IPS-11a (cell line): Measurements from ENCODE around the gene SCYGR5.
"Not testable (repeated sequence)": the region's sequence is repeated elsewhere in the genome, so short reads cannot be mapped to it uniquely, and the experiment has no call there.

Experiments used
- H3K4me3 ChIP-seq: one replicate; pipeline ENCODE4 v1.5.1; 2013; ENCODE audit warnings: low read depth, low read length, control low read depth

The SCYGR5 gene

DNA sequence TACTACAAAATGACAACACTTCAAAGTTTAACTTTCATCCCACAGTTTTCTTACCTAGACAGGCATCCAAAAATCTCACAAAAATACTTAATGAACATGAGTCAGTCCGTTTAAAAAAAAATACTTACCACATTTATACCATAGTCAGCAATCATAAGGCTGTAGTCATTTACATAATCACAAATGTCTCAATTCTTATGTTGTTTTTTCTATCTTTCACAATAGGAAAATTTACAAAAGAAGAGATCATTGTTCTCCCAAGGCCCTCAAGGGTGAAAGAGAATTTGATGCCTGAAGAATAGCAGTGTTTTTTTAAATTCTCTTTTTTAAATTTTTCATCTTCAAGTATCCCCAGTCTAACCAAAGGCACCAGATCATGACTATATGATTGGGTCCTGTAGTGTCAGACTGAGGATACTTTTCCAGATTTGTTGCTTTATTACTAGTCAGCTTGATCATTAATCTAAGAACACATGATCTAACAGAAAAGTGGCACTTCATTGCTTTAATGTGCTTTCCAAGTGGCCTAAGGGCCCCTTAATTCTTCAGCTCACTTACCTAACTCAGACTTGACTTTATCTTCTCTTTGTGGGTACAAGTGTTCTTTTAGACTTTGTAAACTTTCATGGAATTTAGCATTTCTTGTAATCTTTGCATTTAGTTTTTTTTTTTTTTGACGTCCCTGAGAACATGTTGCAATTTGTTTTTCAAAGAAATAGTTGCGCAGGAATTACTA lies 4.7 kb downstream of the SCYGR5 start:
- no peak overlapping the region for H3K4me3 ChIP-seq

DNA sequence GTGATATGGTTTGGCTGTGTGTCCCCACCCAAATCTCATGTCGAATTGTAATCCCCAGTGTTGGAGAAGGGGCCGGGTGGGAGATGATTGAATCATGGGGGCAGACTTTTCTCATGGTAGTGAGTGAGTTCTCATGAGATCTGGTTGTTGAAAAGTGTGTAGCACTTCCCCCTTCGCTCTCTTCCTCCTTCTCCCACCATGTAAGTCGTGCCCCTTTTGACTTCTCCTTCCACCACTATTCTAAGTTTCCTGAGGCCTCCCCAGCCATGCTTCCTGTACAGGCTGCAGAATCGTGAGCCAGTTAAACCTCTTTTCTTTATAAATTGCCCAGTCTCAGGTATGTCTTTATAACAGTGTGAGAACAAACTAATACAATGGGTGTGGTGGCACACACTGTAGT lies 7.0 kb downstream of the SCYGR5 start:
- H3K4me3 ChIP-seq, result not testable (repeated sequence)

DNA sequence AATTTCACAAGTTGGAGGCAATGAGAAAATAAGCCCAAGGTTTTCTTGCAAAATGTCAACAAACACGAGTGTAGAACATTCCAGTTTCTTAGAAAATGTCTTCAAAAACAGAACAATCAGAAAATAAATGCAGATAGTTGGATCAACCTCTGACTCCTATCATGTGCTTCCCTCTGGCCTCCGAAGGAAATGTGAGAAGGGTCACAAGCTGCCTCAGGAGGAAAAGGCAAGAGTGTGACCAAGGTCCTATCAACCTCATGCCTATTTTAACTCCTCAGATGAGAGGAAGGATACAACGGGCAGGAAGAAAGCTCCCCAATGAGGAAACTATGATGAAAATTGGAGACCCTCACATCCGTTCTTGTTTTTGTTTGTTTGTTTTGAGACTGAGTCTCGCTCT lies 7.9 kb downstream of the SCYGR5 start:
- no peak overlapping the region for H3K4me3 ChIP-seq

GRCh38 chr2:227677928-227678327 lies 11.3 kb downstream of the SCYGR5 start:
- no peak overlapping the region for H3K4me3 ChIP-seq

DNA sequence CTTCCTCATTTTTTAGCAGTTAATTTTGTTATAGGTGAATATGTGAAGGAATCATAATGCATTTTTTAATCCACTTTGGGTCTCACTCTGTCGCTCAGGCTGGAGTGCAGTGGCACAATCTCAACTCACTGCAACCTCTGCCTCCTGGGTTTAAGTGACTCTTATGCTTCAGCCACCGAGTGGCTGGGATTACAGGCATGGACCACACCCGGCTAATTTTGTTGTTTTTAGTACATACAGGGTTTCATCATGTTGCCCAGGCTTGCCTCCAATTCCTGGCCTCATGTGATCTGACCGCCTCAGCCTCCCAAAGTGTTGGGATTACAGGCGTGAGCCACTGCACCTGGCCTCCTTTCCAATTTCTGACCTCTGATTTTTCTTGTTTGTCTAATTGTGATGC lies 17.7 kb downstream of the SCYGR5 start:
- no peak overlapping the region for H3K4me3 ChIP-seq

DNA sequence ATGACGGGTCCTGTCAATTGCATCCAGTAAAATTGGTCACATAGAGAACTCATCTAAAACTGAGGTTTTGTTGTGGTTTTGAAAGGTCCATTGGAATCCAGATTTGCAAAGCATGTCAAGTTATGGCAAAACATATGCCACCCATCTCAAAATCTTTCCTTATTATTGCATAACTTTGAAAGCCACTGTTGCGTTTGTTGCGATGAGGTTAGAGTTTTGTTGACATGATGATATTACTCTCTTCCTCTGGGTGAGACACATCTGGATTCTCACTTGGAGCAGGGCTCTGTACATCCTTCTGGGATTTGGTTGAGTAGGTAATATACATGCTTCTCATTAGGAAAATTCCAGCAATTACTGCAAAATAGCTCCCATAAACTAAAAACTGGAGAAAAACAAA lies 20.6 kb downstream of the SCYGR5 start:
- no peak overlapping the region for H3K4me3 ChIP-seq

GRCh38 chr2:227696990-227697679 lies 30.5 kb downstream of the SCYGR5 start:
- no peak overlapping the region for H3K4me3 ChIP-seq

DNA sequence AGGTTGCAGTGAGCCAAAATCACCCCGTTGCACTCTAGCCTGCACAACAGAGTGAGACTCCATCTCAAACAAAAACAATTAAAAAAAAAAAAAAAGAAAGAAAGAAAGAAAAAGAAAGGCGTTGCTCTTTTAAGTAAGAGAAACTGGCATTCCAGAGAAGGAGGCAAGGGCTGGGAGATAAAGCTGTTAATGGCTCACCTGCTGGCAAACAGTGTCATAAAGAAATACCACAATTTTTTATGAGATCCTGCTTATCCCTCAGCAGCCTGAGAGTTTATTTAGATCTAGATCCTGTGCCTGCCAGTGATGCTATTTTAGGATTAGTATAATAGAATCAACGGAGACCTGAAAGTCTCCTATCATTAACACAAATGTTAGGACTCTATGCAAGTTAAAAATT lies 35.0 kb downstream of the SCYGR5 start:
- H3K4me3 ChIP-seq, result no peak overlapping the region

- no peak overlapping the region for H3K4me3 ChIP-seq
Measured at GRCh38 chr2:227703280-227703732, 36.7 kb downstream of the SCYGR5 start.

- H3K4me3 ChIP-seq, result no peak overlapping the region
Measured at GRCh38 chr2:227703961-227704360, 37.4 kb downstream of the SCYGR5 start.

DNA sequence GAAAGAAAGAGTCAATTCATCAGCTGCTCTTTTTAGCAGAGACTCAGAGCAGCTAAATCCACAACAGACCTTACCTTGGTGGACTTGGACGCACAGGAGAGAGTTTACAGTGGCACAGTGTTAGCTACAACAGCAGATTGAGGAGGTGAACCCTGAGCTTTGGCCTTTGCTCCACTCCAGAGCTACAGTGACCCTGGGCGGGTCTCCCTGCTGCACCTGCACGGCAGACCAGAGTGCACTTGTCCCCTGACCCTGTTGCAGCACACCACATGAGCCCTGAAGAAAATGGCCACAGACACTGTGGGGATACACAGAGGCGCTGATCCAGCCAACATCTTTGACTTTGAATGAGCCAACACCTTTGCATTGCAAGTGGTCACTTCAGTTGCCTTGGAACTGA lies 40.3 kb downstream of the SCYGR5 start:
- H3K4me3 ChIP-seq, result no peak overlapping the region

GRCh38 chr2:227707390-227707789 lies 40.8 kb downstream of the SCYGR5 start:
- H3K4me3 ChIP-seq, result no peak overlapping the region

- no peak overlapping the region for H3K4me3 ChIP-seq
Measured at GRCh38 chr2:227710986-227711385, 44.4 kb downstream of the SCYGR5 start.

GRCh38 chr2:227713291-227713690 lies 46.7 kb downstream of the SCYGR5 start:
- no peak overlapping the region for H3K4me3 ChIP-seq

GRCh38 chr2:227716501-227716900 lies 49.9 kb downstream of the SCYGR5 start:
- H3K4me3 ChIP-seq, result no peak overlapping the region
